Measurements from ENCODE around the gene RBM15.

The RBM15 gene

GRCh38 chr1:110338886-110339406, at the start of gene RBM15:
Gene RBM15, plus strand, starts transcription at chr1:110339377. Its CDS starts 29 bp downstream, at chr1:110339406.
- peak; percentile 100 for DNase-seq

DNA sequence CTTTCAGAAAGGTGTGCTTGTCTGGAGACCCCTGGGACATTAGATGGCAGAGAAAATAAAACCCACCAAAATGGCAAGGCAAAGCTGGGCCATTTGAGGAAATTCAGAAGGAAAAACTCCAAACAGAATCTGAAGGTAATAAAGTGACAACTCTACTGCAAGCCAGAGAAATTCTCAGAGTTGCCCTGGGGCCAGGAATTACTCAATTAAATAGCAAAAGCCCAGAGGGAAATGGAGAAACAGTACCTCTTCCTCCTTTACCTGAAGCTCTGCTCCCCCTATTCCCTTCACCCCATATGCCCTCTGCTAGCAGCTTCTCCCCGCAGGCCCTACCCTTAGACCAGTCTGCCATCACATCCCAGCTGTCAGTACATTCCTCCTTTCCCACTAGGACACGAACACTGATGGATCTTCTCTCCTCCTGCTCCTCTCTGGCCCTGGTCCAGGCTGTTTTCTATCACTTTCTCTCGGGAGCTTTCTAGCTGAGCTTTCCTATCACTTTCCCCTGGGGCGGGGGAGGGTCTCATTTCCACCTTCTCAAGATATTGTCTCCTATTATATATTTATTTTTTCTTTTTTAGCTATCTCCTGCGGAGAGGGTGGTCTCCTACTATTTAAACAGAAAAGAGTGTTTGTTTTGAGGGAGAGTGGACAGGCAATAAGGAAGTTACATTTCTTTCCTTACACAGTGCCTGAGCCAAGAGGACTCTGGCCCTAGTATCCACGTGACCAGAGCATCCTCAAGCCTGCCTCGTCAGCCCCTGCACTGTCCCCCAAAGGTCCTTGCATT, 47.7 kb upstream of the RBM15 start:
- peak; percentile 12 for DNase-seq

DNA sequence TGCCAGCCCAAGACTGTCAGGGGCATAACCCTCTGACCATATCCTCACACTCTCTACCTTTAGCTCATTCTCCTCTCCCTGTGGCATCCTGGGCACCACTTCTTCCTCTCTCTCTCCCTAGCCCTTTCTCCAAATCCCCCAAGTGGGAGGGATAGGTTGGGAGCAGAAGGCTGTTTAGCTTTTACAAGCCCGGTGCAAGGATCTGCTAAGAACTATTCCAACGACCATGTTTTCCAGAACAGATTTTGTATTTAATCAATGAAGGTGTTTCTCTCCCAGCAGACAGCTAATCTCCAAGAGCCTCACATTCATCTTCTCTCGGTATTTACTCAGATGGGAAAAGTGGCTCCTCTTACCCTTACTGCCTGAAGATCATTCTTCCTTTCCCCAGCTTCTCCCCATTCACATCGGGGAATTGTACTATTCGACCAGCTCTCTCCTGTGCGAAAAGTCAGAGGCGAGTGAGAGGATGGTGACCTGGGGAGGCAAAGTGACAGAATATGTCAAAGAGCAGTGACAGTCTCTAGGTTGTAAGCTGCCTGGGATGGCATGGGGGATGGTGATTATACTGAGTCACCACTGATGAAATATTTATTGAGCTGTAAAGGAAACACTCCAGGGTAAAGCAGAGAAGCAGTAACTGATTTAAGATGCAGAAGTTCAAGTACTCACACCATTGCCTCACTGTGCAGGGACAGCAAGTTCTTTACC, 47.0 kb upstream of the RBM15 start:
- DNase-seq, result no peak

DNA sequence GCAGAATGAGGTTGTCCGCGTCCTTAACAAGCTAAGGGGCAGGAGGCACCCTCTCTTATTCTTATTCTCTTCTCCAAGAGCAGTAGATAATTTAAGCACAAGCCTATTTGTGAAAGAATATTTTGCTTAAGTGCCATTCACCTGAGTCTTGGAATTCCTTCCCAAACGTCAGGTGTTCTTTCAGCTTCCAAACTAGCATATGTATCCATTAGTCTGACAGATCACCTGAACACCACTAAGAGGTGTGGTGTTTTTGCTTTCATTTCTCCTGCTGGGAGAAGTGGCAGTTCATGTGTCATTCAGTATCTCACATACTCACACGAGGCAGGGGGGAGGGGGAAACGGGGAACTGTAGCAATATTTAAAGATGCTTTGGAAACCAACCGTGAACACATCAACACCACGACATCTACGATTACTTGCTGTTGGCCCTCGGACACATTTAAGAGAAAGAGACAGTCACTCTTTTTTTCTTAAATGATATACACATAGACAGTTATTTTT, 45.5 kb upstream of the RBM15 start:
- no peak for DNase-seq

DNA sequence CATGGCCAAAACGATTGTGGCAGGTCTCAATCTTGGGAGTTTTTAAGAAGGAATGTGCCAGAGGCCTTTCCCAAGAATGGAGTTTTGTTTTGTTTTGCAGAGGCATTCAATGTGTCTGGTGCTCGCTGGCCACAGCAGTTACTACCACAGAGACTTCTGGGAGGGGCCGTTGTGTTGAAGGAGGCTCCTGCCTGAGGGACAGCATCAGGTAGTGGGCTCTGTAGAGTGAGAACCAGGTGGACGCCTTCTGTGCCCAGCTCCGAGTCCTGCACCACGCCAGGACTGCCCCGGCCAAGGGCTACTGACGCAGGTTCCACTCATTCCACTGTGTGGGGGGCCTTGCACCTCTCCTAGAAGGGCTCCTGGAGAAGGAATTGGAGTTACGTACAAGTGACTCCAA, 44.9 kb upstream of the RBM15 start:
- DNase-seq, result no peak

DNA sequence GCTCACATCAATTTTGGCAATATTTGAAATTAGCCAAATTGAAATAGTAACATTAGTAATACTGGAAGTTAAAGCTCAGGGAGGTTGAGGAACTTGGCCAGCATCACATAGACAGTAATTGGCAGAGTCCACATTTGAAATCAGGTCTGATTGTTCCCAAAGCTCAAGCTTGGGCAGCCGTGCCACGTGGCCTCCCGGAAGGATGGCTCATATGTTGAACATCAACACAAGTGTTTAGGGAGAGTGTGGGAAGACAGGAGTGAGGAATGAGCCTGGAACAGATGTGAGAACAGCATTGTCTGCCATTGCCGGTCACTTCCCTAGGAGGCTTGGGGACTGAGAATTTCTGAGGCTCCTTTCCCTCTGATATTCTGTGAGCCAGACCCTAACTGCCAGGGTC, 40.2 kb upstream of the RBM15 start:
- DNase-seq, result no peak

DNA sequence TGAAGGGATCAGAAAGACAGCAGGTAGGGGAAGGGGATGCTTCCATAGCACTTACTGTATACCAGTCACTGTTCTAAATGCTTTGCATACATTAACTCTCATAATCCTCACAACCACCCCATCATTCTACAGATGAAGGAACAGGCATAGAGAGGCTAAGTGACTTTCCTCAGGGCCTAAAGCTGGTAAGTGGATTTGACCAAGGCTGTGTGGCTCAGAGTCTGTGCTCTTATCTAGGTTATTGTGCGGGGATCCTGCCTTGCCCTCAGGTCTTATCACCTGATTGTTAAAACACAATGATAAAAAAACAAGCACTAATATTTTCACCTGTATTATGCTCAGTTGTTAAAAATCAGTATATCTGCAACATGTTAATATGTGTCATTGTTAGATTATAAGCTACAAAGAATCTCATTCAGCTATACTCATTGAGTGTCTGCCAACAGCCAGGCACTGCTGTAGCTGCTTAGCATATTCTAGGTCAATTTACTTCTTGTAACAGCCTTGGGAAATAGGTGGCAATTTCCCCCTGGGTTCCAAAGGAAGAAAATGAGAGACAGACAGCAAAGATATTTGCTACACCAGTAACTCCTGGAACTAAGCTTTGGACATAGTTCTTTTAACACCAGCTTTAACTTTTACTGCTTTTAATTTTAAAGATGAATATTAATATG, 38.6 kb upstream of the RBM15 start:
- no peak for DNase-seq

- DNase-seq, result no peak
These were observed 36.3 kb upstream of the RBM15 start for GRCh38 chr1:110302836-110303235.

- DNase-seq, result no peak
These were observed 33.2 kb upstream of the RBM15 start for GRCh38 chr1:110305900-110306420.

DNA sequence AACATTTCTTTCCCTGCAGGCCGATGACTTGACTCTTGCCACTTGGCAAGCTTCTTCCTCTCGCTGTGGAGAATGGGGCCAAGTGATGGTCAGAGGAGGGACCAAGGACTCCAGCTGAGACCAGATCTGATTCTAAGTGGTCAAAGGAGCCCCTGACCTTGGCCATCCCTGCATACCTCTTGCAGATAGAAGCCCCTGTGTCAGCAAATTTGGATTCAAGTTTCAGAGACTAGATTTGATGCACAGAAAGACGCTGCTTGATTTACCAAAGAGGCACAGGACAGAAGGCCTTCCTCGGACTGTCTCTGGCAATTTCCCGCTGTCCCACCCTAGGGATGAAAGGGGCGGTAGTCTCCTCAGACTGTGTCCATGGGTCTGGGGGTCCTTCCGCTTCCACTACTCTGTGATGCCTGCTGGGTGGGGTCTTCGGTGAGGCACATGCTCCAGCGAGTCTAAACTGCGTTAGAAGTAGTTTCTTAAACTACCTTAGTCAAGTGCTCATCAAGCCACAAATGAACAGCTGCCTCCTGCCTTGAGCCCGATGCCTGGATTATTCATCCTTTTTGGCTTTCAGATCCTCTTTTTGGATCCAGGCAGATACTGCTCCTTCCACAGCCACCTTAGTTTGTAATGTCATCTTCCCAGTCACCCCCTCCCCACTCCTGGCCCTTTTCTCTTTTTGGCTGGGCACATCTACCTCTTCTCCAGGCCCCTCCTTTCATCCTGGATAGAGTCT, 31.8 kb upstream of the RBM15 start:
- no peak for DNase-seq

DNA sequence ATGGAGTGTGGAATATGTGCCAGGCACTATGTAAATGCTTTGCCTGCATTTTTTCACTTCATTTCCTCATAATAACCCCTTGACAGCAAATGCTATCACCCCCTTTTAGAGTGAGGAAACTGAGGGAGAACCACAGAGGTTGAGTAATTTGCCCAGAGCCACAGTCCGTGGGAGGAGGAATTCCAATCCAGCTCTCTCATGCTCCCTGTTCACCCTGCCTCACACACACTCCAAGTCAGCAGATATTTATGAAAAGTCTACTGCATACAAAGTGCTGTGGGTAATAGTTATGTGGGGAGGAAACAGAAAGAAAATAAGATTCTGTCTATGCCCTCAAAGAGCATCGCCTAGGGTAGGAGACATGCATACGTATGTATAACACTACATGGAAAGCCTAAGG, 30.9 kb upstream of the RBM15 start:
- DNase-seq, result no peak

DNA sequence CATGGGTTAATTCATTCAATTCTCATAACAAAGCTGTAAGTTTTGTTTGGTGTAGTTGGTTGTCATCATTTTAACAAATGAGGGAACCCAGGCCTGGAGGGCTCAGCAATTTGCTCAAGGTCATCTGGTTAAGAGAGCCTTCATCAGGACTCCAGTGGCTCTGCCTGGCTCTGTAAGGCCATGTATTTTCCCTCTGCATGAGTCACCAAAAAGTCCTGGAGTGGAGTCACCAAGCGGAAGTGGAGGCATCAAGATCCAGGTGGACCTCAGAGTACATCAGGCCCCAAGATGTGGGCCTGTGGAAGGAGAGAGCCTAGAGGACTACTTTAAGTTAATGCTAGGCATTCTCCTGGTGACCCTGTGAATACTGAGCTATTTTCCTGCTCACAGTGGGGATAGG, 30.0 kb upstream of the RBM15 start:
- no peak for DNase-seq

DNA sequence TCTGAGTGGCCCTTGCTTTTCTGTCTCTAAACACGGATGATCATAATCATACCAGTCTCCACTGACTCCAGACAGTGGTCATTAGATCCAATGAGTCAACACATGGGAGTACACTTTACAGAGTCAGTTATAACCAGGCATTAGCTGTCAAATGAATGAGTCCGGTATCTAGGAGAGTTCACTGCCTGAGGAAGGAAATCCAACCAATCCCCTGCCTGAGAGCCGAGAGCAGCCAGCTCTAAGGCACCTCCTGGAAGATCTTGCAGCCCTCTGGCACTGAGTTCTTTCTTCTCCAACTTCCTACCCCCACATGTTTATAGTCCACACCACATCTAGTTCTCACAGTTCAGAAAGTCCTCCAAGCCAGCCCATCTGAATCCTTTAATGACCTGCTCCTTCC, 29.4 kb upstream of the RBM15 start:
- DNase-seq, result no peak

- no peak for DNase-seq
These were observed 28.9 kb upstream of the RBM15 start for GRCh38 chr1:110310300-110310699.

DNA sequence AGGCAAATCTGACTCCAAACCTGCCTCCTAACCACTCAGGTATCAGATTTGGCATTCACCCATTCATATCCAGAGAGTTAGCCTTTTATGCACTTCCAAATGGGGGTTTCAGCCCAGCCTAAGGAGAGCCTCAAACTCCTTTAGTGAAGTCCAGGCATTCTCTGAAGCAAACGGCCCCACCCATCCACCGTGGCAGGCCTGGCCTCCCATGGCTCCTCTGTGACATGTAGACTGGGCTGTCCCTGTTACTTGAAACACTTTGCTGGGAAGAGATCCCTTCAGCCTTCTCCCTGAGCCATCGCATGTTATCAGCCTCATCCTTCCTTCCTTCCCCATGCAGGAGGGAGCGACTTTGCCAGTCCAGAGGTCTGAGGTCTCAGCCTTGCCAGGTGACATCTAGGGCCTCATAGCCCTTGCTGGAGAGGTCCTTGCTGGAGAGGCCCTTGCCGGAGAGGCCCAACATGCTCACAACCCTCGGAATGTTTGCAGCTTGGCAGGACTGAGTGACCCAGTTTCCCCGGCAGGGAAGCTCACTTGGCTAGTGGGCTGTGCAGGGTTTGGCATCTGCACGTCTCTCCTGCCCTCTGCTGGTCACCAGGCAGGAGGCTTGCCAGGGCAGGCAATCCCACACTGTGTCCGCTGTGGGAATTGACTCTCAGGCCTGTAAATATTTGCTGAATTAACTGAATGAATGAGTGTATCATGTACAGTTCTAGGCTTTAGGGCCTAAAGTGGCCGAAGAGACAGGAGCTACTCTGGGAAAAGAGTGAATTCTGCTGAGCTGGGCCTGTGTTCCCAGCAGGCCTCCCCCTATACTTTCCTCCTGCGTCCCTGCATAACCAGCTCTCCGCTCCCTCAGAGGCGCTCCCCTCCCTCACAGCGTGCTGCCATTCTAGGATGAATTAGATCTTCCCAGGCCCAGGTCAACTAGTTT, 26.7 kb upstream of the RBM15 start:
- DNase-seq, result peak; percentile 77

- no peak for DNase-seq
These were observed 22.4 kb upstream of the RBM15 start for GRCh38 chr1:110316735-110317134.

DNA sequence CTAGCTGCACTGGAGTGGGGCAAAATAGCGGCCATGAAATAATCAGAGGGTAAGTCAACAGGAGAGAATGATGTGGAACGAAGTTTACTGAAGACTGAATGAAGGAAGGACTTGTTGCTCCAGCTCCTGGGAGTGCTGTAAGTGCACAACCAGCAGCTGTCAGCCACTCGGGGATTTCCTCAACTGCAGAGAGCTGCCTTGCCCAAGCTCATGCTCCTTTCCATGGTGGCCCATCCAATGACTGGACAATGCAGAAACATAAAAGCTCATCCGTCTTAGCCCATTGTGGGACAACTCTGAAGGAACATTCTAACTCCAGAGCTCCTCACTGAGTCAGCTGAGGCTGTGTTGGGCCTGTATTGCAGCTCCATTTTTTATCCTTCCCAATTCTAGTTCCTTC, 21.1 kb upstream of the RBM15 start:
- DNase-seq, result no peak

DNA sequence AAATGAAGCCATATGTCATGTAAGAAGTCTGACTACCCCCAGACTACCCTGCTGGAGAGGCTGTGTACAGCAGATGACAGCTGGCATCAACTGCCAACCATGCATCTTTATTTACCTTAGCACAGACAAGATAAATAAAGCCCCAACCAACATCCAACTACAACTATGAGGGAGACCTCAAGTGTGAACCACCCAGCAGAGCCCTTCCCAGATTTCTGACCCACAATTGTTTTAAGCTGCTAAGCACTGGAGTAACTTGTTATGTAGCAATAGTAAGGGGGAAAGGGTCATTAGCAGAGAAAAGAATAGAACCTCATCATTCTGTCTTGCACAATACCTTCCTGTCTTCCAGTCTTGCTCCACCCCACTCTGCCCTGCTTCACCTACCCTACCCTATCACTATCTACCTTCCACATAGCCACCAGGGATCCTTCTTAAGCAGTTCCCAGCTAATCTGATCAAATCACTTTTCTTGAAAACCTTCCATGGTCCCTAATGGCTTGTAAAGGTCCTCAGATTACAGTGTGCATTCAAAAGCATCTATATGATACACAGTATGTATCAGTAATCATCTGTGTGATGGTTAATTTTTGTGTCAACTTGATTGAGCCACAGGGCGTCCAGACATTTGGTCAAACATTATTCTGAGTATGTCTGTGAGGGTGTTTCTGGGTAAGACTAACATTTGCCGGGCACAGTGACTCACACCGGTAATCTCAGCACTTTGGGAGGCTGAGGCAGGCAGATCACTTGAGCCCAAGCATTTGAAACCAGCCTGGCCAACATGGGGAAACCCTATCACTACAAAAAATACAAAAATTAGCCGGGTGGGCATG, 19.6 kb upstream of the RBM15 start:
- peak; percentile 58 for DNase-seq

DNA sequence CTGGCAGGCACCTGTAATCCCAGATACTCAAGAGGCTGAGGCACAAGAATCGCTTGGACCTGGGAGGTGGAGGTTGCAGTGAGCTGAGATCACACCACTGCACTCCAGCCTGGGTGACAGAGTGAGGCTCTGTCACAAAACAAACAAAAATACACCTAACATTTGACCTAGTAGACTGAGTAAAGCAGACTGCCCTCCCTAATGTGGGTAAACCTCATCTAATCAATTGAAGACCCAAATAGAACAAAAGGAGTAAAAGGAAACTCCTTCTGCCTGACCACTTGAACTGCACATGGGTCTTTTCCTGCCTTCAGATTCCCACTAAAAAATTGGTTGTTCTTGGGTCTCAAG, 19.0 kb upstream of the RBM15 start:
- no peak for DNase-seq

- DNase-seq, result no peak
These were observed 18.1 kb upstream of the RBM15 start for GRCh38 chr1:110321045-110321444.

DNA sequence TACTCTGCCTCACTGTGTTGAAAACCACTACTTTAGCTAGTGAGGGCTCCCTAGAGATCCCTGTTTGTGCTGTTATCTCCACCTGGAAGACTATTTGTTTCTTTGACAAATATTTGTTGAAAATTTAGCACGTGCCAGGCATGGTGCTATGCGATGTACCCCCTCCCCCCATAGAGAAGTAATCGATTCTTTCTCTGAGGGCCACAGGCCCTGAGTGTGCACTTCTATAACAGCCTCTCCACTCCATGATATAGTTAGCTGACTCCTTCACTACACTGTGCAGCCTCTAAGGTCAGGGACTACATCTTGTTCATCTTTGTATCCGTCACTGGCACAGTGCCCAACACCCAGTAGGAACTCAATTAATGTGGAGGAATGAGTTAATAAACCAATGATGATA, 17.3 kb upstream of the RBM15 start:
- DNase-seq, result no peak

Data from NCI-H1694 (cell line).